ENCODE measurements around the gene HMGN3.

HMGN3 gene

DNA sequence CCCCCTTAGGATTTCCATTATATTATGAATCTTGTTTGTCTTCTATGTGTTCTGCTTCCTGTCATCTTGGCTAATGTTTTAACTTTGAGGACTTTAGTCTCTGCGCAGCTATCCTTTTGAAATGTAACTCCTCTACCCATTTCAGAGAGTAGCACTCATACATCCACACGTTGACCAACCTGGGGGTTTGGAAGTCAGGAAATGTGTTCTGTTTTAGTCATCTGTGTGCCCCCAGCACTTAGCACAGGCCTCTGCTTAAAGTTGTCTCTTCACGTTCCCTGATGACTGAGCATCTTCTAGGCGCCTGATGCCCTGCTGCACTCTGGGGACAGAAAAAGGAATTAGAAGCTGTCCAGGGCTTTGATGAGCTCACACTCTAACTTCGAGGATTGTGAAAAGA is 47.9 kb downstream of the HMGN3 start:
- Histone ChIP-seq H3K36me3 (ENCODE audit: insufficient read depth, low read length) (no peaks in the 10 kb centered on the region), H3K79me2 (ENCODE audit: control insufficient read depth, insufficient read depth, low read length, unreplicated experiment) (no peaks in the 10 kb centered on the region), H3K27ac (ENCODE audit: low read depth, low read length) (no peak overlapping the region), H3K27me3 (ENCODE audit: insufficient read depth, low read length) (no peaks in the 10 kb centered on the region), H3K4me1 (ENCODE audit: control insufficient read depth, insufficient read depth, low read length, unreplicated experiment) (no peaks in the 10 kb centered on the region), H3K4me3 (ENCODE audit: low read depth, low read length) (no peak overlapping the region), H2AFZ (ENCODE audit: low read length, unreplicated experiment) (no peak overlapping the region)

DNA sequence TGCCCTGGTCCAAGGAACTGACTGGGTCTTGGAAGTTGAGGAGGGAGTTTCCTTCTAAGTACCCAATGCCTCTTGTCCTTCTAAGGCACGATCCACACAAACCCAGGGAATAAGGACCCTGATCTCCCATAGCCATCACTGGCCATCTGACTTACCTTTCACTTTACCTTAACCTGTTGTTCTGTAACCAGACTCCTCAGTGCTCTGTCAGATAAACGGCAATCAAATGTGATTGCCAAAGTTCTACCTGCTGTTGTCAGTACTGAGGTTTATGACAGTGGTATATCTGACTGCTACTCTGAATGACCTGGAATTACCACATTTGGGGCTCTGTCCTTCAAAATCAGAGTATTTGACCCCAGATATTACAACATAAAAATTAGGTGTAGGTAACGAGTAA is 49.8 kb downstream of the HMGN3 start:
- no peak overlapping the region for H3K4me3 ChIP-seq (ENCODE audit: low read depth, low read length)
- no peak overlapping the region for H3K27ac ChIP-seq (ENCODE audit: low read depth, low read length)
- no peaks in the 10 kb centered on the region for H3K36me3 ChIP-seq (ENCODE audit: insufficient read depth, low read length)

DNA sequence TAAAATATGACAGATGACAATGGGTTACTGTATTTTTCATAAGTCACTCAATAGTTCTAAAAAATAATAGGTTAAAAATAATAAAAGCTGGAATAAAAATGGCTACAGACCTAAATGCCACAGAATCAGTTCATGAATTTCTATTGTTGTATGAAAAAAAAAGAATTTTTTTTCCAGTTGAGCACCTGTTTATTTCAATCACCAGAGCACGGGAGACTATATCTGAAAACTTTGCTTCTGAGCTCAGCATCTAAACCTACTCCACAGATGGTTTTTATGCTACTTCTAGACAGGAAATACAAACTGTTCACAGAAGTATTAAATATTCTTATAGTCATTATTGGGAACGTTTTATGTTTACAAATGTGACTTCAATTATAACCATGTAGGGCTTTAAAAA is 50.4 kb downstream of the HMGN3 start:
- no peaks in the 10 kb centered on the region for H3K79me2 ChIP-seq (ENCODE audit: control insufficient read depth, insufficient read depth, low read length, unreplicated experiment)
- no peaks in the 10 kb centered on the region for H3K36me3 ChIP-seq (ENCODE audit: insufficient read depth, low read length)
- no peak overlapping the region for H2AFZ ChIP-seq (ENCODE audit: low read length, unreplicated experiment)
- H3K4me1 ChIP-seq (ENCODE audit: control insufficient read depth, insufficient read depth, low read length, unreplicated experiment): no peaks in the 10 kb centered on the region
- no peak overlapping the region for H3K27ac ChIP-seq (ENCODE audit: low read depth, low read length)
- no peak overlapping the region for H3K4me3 ChIP-seq (ENCODE audit: low read depth, low read length)
- H3K27me3 ChIP-seq (ENCODE audit: insufficient read depth, low read length): no peaks in the 10 kb centered on the region

More for the DNA sequence above, 49.8 kb downstream of the HMGN3 start:
- Histone ChIP-seq H3K79me2 (ENCODE audit: control insufficient read depth, insufficient read depth, low read length, unreplicated experiment) (no peaks in the 10 kb centered on the region), H3K4me1 (ENCODE audit: control insufficient read depth, insufficient read depth, low read length, unreplicated experiment) (no peaks in the 10 kb centered on the region), H3K27me3 (ENCODE audit: insufficient read depth, low read length) (no peaks in the 10 kb centered on the region), H2AFZ (ENCODE audit: low read length, unreplicated experiment) (no peak overlapping the region)

DNA sequence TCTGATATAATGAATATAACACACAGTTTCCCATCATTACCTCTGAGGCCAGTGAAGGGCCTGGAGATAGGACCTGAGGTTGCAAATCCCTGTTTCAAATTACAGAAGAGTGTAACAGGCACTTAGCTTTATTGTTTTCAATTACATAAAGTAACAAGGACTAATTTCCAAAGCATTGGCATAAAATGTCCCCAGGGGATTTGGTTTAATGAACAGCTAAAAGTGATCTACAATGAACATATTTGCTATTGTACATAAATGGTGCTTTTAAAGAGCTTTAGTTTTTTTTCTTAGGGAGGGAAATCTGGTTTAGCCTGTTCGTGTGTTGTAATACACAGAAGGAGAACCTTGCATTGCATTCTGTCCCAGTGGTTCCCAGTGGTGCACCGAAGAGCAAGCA is 54.4 kb downstream of the HMGN3 start:
- Histone ChIP-seq H3K36me3 (ENCODE audit: insufficient read depth, low read length) (no peaks in the 10 kb centered on the region), H3K27ac (ENCODE audit: low read depth, low read length) (no peak overlapping the region), H3K27me3 (ENCODE audit: insufficient read depth, low read length) (no peaks in the 10 kb centered on the region), H3K79me2 (ENCODE audit: control insufficient read depth, insufficient read depth, low read length, unreplicated experiment) (no peaks in the 10 kb centered on the region), H3K4me1 (ENCODE audit: control insufficient read depth, insufficient read depth, low read length, unreplicated experiment) (no peaks in the 10 kb centered on the region), H3K4me3 (ENCODE audit: low read depth, low read length) (no peak overlapping the region), H2AFZ (ENCODE audit: low read length, unreplicated experiment) (no peak overlapping the region)

DNA sequence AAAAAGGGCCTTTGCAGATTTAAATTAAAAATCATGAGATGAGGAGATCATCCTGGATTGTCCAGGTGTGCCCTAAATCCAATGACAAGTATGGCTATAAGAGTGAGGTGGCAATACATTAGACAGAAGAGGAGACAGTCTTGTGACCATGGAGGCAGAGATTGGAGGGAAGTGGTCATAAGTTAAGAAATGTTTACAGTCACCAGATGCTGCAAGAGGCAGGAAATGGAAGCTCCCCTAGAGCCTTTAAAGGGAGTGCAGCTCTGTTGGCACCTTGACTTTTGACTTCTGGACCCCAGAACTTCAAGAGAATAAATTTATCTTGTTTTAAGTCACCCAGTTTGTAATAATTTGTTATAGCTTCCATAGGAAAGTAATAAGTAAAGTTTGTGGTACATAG is 61.1 kb downstream of the HMGN3 start:
- H3K36me3 ChIP-seq (ENCODE audit: insufficient read depth, low read length): no peaks in the 10 kb centered on the region
- no peaks in the 10 kb centered on the region for H3K79me2 ChIP-seq (ENCODE audit: control insufficient read depth, insufficient read depth, low read length, unreplicated experiment)
- H3K4me3 ChIP-seq (ENCODE audit: low read depth, low read length): no peak overlapping the region
- peaks cover 8% of the 10 kb centered on the region for H3K4me1 ChIP-seq (ENCODE audit: control insufficient read depth, insufficient read depth, low read length, unreplicated experiment)
- no peak overlapping the region for H2AFZ ChIP-seq (ENCODE audit: low read length, unreplicated experiment)
- H3K27ac ChIP-seq (ENCODE audit: low read depth, low read length): no peak overlapping the region
- H3K27me3 ChIP-seq (ENCODE audit: insufficient read depth, low read length): no peaks in the 10 kb centered on the region

DNA sequence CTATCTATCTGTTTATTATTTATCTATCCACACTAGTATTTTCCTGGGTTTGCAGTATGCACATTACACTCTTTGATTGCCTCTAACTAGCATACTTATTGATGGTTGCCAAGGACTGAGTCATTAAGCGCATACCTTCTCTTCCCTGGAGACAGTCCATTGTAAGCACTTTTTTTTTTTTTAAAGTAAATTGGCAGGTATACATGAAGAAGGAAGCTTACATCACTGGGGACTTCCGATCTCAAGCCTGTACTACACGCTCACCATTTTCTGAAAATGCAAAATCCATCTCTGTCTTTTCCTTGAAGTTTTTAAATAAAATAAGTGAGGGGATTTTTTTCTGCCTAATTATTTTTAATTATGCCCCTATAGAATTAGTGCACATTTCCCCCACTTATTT is 63.5 kb downstream of the HMGN3 start:
- H3K36me3 ChIP-seq (ENCODE audit: insufficient read depth, low read length): no peaks in the 10 kb centered on the region
- no peak overlapping the region for H2AFZ ChIP-seq (ENCODE audit: low read length, unreplicated experiment)

DNA sequence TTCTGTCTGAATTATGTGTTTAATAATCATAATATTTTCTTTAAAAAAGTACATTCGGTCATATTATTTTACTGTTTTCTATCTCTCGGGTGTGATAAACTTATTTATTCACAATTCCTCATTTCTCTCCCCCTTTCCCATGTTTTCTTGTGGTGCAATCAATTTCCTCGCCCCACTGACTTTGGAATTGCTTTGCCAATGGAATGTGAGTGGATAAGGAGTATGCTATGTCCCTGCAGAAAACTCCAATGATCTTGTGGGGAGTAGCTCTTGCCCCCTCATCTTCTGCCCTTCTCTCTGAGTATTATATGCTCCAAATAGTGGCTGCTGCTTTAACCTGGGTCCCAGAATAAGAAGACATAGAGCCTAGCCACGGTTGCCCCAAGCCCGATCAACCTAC is 64.1 kb downstream of the HMGN3 start:
- H3K4me3 ChIP-seq (ENCODE audit: low read depth, low read length): no peak overlapping the region
- no peaks in the 10 kb centered on the region for H3K79me2 ChIP-seq (ENCODE audit: control insufficient read depth, insufficient read depth, low read length, unreplicated experiment)
- no peaks in the 10 kb centered on the region for H3K27me3 ChIP-seq (ENCODE audit: insufficient read depth, low read length)
- H3K36me3 ChIP-seq (ENCODE audit: insufficient read depth, low read length): no peaks in the 10 kb centered on the region
- no peak overlapping the region for H2AFZ ChIP-seq (ENCODE audit: low read length, unreplicated experiment)
- H3K4me1 ChIP-seq (ENCODE audit: control insufficient read depth, insufficient read depth, low read length, unreplicated experiment): peaks cover 18% of the 10 kb centered on the region
- H3K27ac ChIP-seq (ENCODE audit: low read depth, low read length): no peak overlapping the region

More for the DNA sequence above, 63.5 kb downstream of the HMGN3 start:
- H3K4me1 ChIP-seq (ENCODE audit: control insufficient read depth, insufficient read depth, low read length, unreplicated experiment): peaks cover 18% of the 10 kb centered on the region
- no peak overlapping the region for H3K4me3 ChIP-seq (ENCODE audit: low read depth, low read length)
- H3K27me3 ChIP-seq (ENCODE audit: insufficient read depth, low read length): no peaks in the 10 kb centered on the region
- H3K79me2 ChIP-seq (ENCODE audit: control insufficient read depth, insufficient read depth, low read length, unreplicated experiment): no peaks in the 10 kb centered on the region
- no peak overlapping the region for H3K27ac ChIP-seq (ENCODE audit: low read depth, low read length)

DNA sequence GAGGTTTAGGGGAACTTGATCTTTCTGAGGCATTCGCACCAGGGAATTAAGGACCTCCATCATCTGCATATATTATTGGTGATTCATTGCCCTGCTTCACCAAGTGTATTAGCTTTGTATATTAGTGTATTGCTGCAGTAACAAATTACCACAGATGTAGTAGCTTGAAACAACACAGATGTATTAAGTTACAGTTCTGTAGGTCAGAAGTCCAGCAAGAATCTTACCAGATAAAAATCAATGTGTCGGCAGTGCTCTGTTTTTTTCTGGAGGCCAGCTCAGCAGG is 65.8 kb downstream of the HMGN3 start:
- Histone ChIP-seq H3K36me3 (ENCODE audit: insufficient read depth, low read length) (no peaks in the 10 kb centered on the region), H3K4me1 (ENCODE audit: control insufficient read depth, insufficient read depth, low read length, unreplicated experiment) (peaks cover 18% of the 10 kb centered on the region), H3K4me3 (ENCODE audit: low read depth, low read length) (peak overlapping the region; percentile 57), H3K27ac (ENCODE audit: low read depth, low read length) (peak overlapping the region; percentile 41), H3K79me2 (ENCODE audit: control insufficient read depth, insufficient read depth, low read length, unreplicated experiment) (no peaks in the 10 kb centered on the region), H3K27me3 (ENCODE audit: insufficient read depth, low read length) (no peaks in the 10 kb centered on the region), H2AFZ (ENCODE audit: low read length, unreplicated experiment) (peak overlapping the region; percentile 72)

DNA sequence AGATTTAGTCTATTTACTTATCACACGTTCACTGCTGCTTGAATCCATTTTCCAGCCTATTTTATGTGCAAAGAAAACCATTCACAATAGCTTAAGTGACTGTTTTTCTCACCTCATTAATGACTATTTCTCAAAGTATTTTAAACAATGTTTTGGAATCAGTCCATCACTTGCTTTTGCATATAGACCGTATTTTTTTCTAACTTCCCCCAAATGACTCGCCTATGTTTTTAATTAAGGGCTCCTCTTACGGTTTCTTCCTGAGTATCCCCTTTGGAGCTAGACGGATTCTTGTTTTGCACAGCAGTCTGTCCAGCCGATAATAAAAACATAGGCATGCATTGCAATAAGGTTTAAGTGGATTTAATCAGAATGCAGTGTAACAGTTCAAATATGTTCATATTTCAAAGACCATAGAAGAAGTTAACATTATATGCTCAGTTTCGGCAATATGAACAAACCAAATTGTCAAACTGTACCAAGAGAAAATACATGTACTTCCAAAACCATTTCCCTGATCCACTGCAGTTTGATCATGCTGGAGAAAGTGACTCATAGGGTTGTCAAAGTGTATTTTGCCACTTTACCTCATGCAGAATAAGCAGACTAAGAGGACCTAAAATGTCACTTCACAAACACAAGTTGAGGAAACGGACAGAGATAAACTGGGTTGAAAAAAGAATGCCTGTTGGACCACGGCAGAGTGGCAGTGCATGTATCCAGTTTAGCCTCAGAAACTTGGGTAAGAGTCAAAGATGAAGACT is 66.4 kb downstream of the HMGN3 start:
- peak overlapping the region; percentile 41 for H3K27ac ChIP-seq (ENCODE audit: low read depth, low read length)
- H3K4me1 ChIP-seq (ENCODE audit: control insufficient read depth, insufficient read depth, low read length, unreplicated experiment): peaks cover 18% of the 10 kb centered on the region
- H3K36me3 ChIP-seq (ENCODE audit: insufficient read depth, low read length): no peaks in the 10 kb centered on the region
- peak overlapping the region; percentile 72 for H2AFZ ChIP-seq (ENCODE audit: low read length, unreplicated experiment)
- H3K79me2 ChIP-seq (ENCODE audit: control insufficient read depth, insufficient read depth, low read length, unreplicated experiment): no peaks in the 10 kb centered on the region
- H3K27me3 ChIP-seq (ENCODE audit: insufficient read depth, low read length): no peaks in the 10 kb centered on the region
- peak overlapping the region; percentile 57 for H3K4me3 ChIP-seq (ENCODE audit: low read depth, low read length)

DNA sequence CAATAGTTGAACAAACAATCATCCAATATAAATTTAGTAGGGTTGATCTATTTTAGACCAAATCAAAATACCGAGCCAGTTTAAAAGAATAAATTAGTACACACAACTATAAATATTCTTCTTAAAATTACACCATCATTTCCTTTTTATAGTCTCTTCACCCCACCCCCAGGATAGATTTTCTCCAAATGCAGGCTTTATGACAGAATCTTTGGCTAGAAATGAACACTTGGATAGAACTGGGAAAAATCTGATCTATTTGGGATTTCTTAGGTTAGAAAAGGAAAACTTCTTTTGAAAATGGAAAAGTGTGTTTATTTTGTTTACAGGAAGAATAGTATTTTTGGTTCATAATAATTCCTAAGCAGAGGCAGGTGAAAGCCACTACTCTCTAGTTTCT is 74.6 kb downstream of the HMGN3 start:
- no peaks in the 10 kb centered on the region for H3K36me3 ChIP-seq (ENCODE audit: insufficient read depth, low read length)
- no peaks in the 10 kb centered on the region for H3K4me1 ChIP-seq (ENCODE audit: control insufficient read depth, insufficient read depth, low read length, unreplicated experiment)
- no peak overlapping the region for H3K27ac ChIP-seq (ENCODE audit: low read depth, low read length)
- no peak overlapping the region for H2AFZ ChIP-seq (ENCODE audit: low read length, unreplicated experiment)
- no peaks in the 10 kb centered on the region for H3K79me2 ChIP-seq (ENCODE audit: control insufficient read depth, insufficient read depth, low read length, unreplicated experiment)
- H3K27me3 ChIP-seq (ENCODE audit: insufficient read depth, low read length): no peaks in the 10 kb centered on the region
- no peak overlapping the region for H3K4me3 ChIP-seq (ENCODE audit: low read depth, low read length)

DNA sequence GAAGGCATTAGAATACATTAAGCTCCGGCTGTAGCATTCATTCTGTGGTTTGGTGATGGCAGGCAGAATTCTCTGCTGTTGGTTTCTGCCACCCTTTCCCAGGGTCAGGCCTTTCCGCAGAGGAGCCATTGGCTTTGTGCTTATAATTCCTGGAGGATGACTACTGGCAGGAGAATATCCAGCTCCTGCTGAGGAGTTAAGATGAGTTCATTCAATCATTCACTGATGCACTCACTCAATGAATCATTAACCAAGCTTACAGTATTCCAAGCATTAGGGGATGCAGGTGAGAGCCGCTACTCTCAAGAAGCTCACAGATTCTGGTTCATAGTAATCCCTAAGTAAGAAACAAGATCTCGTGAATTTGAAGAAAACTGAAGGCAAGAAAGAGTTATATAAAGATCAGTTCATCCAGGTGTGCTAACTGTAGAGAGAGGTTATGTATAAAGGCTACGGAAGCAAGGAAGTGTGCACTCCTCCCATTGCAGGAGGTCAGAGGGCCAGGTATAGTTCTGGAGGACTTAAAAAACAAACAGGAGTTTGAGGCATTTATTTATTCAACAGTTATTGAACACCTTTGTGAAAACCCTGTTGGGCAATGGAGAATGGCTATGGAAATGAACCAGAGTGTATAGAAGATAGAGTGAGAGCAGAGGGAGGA is 75.5 kb downstream of the HMGN3 start:
- no peak overlapping the region for H3K27ac ChIP-seq (ENCODE audit: low read depth, low read length)
- no peak overlapping the region for H3K4me3 ChIP-seq (ENCODE audit: low read depth, low read length)
- no peaks in the 10 kb centered on the region for H3K4me1 ChIP-seq (ENCODE audit: control insufficient read depth, insufficient read depth, low read length, unreplicated experiment)
- no peaks in the 10 kb centered on the region for H3K79me2 ChIP-seq (ENCODE audit: control insufficient read depth, insufficient read depth, low read length, unreplicated experiment)
- H3K27me3 ChIP-seq (ENCODE audit: insufficient read depth, low read length): no peaks in the 10 kb centered on the region
- no peaks in the 10 kb centered on the region for H3K36me3 ChIP-seq (ENCODE audit: insufficient read depth, low read length)
- H2AFZ ChIP-seq (ENCODE audit: low read length, unreplicated experiment): no peak overlapping the region

Measured in ACC112 (cell line).